Neural progenitor cell (in vitro differentiated cells): ENCODE data around the gene SNAP29.

Experiments
- CTCF ChIP-seq: fragments of 200-600 bp; sonication (generic); IDR thresholded peaks from 2 replicates; pipeline ENCODE4 v1.5.1; 2017; ENCODE audit warnings: antibody characterized with exemption, mild to moderate bottlenecking
- EZH2phosphoT487 ChIP-seq: fragments of 200-600 bp; sonication (generic); IDR thresholded peaks from 2 replicates; pipeline ENCODE4 v1.6.1; 2017; ENCODE audit warnings: antibody characterized with exemption

- no peak for TF ChIP-seq CTCF
- TF ChIP-seq EZH2phosphoT487 = no peak
Observed at GRCh38 chr22:20814221-20814808, 44.5 kb upstream of the SNAP29 start.
